ENCODE results near the gene GANAB.
A peak's percentile ranks its signal among the peaks of the same experiment; 100 is the strongest.
"Not testable (repeated sequence)": the region's sequence is repeated elsewhere in the genome, so short reads cannot be mapped to it uniquely, and the experiment has no call there.

The GANAB gene

DNA sequence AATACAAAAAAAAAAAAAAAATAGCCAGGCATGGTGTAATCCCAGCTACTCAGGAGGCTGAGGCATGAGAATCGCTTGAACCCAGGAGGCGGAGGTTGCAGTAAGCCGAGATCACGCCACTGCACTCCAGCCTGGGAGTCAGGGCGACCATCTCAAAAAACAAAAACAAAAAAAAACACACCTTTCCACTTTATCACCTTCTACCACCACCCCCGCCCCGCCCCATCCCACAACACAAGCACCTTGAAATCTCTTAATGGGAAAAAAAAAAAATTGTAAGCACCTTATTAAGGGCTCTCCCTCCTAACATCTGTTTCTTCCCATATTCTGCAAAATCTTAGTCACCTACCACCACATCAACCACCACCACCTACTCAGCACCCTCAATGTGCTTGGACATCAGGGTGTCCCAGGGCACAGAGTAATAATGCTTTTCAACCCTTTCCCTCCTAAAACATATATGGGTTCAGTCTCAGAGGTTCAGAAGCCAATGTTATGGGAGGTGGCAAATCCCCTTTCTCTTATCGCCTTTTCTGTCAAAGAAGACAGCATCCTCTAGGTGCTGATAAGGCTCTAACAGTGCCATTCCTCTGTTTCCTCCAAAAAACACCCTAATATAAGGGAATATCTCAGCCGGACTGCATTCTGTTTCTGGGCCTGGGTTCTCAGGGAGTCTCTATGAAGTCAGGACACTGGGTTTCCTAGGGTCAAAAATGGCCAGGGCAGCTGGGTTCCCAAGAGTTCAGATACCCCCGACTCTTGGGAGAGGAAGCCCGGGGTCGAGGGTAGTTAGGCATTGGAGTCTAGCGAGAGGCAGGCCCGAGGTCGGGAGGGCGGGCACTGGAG is 6.0 kb upstream of the GANAB start:
- Mint-ChIP-seq H3K4me1 (ENCODE audit: low read depth) (peaks cover 24% of the 10 kb centered on the region), H3K27me3 (ENCODE audit: low read depth) (no peaks in the 10 kb centered on the region), H3K4me3 (peak overlapping the region; percentile 91), H3K9me3 (no peaks in the 10 kb centered on the region), H3K27ac (peak overlapping the region; percentile 88), H3K36me3 (ENCODE audit: low read depth) (peaks cover 13% of the 10 kb centered on the region)

DNA sequence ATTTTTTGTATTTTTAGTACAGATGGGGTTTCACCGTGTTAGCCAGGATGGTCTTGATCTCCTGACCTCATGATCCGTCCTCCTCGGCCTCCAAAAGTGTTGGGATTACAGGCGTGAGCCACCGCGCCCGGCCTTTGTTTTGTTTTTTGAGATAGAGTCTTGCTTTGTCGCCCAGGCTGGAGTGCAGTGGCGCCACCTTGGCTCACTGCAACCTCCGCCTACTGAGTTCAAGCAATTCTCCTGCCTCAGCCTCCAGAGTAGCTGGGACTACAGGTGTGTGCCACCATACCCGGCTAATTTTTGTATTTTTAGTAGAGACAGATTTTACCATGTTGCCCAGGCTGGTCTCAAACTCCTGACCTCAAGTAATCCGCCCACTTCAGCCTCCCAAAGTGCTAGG is 3.9 kb upstream of the GANAB start:
- H3K4me3 Mint-ChIP-seq; H3K27ac Mint-ChIP-seq; H3K27me3 Mint-ChIP-seq (ENCODE audit: low read depth); H3K9me3 Mint-ChIP-seq: not testable (repeated sequence)
- peaks cover 31% of the 10 kb centered on the region for H3K4me1 Mint-ChIP-seq (ENCODE audit: low read depth)
- H3K36me3 Mint-ChIP-seq (ENCODE audit: low read depth), result peaks cover 19% of the 10 kb centered on the region

DNA sequence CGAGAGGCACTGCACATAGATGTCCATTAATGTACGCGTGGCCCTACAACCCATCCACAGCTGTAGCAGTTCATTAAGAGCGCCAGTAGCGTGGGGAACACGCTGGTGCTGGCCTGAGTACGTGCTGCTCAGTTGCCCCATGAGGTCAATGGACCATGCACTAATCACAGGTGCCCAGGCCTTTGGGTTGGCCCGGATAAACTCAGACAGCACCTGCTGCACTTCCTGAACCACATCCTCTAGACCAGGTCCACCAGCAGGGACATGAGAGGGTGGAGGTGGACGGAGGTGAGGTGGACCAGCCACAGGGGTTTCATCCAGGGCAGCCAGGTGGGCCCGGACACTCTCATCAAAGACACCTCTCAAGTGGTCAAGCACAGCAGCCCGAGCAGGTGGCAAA is 3.1 kb upstream of the GANAB start:
- Mint-ChIP-seq H3K9me3 (no peaks in the 10 kb centered on the region), H3K4me3 (no peak overlapping the region), H3K27me3 (ENCODE audit: low read depth) (no peaks in the 10 kb centered on the region), H3K27ac (no peak overlapping the region), H3K36me3 (ENCODE audit: low read depth) (peaks cover 22% of the 10 kb centered on the region), H3K4me1 (ENCODE audit: low read depth) (peaks cover 27% of the 10 kb centered on the region)

DNA sequence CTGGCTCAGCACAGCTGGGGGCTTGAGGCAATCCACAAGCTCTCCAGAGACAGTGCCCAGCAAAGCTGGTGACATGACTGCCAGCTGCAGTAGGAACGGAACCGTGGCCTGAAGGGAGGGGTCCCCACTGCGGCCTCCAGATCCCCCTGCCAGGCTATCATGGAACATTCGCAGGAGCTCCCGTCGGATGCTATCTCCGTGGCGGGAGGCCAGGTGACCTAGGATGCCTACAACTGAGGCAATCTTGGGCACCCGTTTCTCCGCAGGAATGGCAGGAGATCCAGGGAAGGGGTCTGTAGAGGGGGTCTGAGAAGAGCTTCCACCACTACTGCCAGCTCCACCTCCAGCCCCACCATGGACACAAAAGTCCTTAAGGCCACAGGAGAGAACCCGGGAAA is 2.6 kb upstream of the GANAB start:
- no peaks in the 10 kb centered on the region for H3K27me3 Mint-ChIP-seq (ENCODE audit: low read depth)
- H3K4me1 Mint-ChIP-seq (ENCODE audit: low read depth), result peaks cover 24% of the 10 kb centered on the region
- H3K9me3 Mint-ChIP-seq, result no peaks in the 10 kb centered on the region
- peaks cover 24% of the 10 kb centered on the region for H3K36me3 Mint-ChIP-seq (ENCODE audit: low read depth)
- H3K4me3 Mint-ChIP-seq, result no peak overlapping the region
- no peak overlapping the region for H3K27ac Mint-ChIP-seq

DNA sequence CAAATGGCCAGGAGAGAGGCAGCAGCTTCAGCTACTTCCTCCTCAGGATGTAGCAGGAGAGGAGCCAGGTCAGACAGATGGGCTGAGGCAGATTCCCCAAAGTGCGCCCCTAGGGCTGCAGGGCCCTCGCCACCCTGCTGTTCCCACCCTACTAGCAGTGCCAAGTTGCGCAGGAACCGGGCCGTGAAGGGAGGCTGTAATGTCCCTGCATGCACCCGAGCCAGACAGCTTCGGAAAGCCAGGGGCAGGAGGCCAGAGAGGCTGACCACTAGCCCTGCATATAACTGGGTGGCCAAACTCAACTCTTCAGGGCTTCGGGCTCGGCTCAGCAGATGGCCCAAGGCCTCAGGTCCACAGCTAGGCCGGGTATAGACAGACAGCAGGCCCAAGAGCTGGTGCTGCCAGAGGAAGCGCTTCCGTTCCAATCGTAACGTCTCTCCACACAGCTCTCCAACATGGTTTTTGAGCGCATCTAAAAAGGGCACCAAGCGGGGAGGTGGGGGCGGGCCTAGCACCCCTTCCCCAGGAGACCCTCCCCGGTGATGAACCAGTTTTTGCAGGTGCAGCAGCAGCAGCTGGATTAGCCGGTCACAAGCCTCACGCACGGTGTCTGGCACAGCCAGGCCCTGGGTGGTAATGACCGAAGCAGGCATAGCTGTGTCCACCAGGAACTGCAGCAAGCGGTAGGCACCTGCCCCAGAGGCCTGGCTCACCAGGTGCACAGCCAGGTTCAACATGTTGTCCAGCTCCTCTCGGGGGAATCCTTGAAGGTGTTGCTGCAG is 2.0 kb upstream of the GANAB start:
- Mint-ChIP-seq H3K27me3 (ENCODE audit: low read depth) (no peaks in the 10 kb centered on the region), H3K4me3 (no peak overlapping the region), H3K36me3 (ENCODE audit: low read depth) (peaks cover 24% of the 10 kb centered on the region), H3K9me3 (no peaks in the 10 kb centered on the region), H3K27ac (no peak overlapping the region), H3K4me1 (ENCODE audit: low read depth) (peaks cover 21% of the 10 kb centered on the region)

DNA sequence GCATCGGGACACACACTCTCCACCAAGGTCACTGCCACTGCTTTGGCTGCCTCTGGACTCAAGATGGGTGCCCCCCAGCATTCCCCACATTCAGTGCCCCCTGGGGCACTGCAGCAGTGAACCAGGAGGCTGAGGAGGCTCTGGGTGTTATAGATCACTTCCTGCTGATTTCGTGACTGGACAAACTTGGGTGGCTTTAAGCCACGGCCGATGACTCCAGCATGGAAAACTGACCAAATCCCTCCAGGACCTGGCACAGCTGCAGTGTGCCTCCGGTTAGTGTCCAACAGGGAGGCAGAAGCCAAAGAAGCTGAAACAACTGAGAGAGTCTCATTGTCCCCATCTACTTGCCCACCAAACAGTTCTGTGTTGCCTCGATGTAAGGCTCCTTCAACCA is 1.2 kb upstream of the GANAB start:
- no peaks in the 10 kb centered on the region for H3K27me3 Mint-ChIP-seq (ENCODE audit: low read depth)
- peak overlapping the region; percentile 31 for H3K27ac Mint-ChIP-seq
- H3K4me3 Mint-ChIP-seq, result no peak overlapping the region
- peaks cover 20% of the 10 kb centered on the region for H3K4me1 Mint-ChIP-seq (ENCODE audit: low read depth)
- H3K36me3 Mint-ChIP-seq (ENCODE audit: low read depth), result peaks cover 24% of the 10 kb centered on the region
- H3K9me3 Mint-ChIP-seq, result no peaks in the 10 kb centered on the region

DNA sequence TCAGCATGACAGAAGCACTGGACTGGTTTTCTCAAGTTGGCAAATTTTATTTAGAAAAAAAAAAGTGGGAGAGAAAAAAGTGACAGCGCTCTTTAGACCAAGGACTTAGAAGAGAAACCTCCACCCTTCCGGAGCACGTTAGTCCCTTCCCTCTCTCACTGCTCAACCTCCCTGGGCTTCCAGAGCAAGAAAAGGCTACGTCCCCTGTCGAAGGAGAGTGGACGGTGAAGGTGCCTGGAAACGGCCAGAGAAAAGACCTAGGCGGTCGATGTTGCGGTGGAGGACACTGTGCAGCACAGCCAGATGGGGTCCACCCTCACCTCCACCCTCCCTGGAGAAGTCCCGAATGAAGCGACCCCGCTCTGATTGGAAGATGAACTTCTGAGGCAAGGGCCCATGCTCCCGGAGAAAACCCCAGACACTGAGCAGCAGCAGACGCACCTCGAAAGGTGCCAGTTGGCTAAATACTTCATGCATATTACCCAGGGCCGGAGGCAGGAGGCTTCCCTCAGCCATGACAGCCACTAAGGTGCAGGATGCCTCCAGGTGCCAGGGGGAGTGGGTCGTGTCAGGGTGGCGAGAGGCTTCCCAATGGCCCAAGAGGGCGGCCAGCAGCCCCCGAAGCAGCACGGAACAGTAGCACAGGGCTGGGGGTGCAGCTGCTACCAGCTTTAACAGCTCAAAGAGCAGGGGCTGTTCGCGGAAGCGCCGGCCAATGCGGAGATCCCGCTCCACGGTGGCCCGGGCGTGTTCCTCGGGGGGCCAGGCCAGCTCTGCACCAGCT is 604 bp upstream of the GANAB start:
- H3K9me3 Mint-ChIP-seq, result no peaks in the 10 kb centered on the region
- peaks cover 21% of the 10 kb centered on the region for H3K36me3 Mint-ChIP-seq (ENCODE audit: low read depth)
- H3K4me3 Mint-ChIP-seq, result peak overlapping the region; percentile 99
- peaks cover 17% of the 10 kb centered on the region for H3K4me1 Mint-ChIP-seq (ENCODE audit: low read depth)
- peak overlapping the region; percentile 96 for H3K27ac Mint-ChIP-seq
- H3K27me3 Mint-ChIP-seq (ENCODE audit: low read depth), result no peaks in the 10 kb centered on the region

DNA sequence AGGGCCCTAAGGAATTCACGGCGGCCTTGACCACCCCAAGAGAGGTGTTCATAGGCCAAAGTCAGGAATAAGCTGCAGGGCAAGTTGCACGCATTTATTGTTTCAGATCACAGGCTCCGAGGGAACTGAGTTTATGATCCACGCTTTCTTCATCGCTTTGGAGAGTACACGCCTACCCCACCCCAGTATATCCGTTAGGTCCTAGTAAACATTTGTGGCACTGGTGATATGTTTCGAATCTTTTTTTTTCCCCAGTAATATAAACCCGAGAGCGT is 805 bp downstream of the GANAB start:
- peaks cover 23% of the 10 kb centered on the region for H3K4me1 Mint-ChIP-seq (ENCODE audit: low read depth)
- H3K9me3 Mint-ChIP-seq, result no peaks in the 10 kb centered on the region
- peaks cover 23% of the 10 kb centered on the region for H3K36me3 Mint-ChIP-seq (ENCODE audit: low read depth)
- H3K4me3 Mint-ChIP-seq, result peak overlapping the region; percentile 99
- peak overlapping the region; percentile 96 for H3K27ac Mint-ChIP-seq
- no peaks in the 10 kb centered on the region for H3K27me3 Mint-ChIP-seq (ENCODE audit: low read depth)

DNA sequence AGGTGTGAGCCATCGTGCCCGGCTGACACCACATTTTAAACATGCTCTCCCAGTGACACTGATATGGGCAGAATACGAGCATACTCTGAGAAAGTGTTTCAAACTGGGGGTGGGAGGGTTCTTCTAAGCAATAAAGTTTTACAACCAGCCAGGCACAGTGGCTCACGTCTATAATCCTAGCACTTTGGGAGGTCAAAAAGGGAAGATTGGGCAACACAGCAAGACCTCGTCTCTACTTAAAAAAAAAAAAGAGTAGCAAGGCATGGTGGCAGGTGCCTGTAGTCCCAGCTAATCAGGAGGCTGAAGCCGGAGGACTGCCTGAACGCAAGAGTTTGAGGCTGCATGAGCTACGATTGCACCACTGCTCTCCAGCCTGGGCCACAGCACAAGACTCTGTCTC is 2.2 kb downstream of the GANAB start:
- H3K27ac Mint-ChIP-seq, result peak overlapping the region; percentile 59

DNA sequence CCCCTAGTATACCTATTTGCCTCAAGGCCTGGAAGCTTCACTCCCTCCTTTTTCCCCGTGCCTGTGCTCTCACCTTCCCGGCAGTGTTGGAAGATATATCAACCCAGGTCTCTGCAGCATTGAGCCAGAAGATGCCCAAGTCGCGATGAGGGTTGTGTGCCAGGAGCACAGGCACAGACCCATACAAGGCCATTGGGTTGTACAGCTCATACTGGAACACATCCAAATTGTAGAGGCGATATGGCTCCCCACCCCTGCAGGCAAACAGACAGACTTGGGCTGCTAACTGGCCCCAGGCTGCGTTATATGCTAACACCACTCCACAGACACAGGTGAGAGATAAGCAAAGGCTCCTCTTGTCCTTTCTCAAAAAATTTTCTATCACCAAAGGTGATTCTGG is 13.9 kb downstream of the GANAB start:
- H3K27ac Mint-ChIP-seq, result peak overlapping the region; percentile 36
- H3K4me3 Mint-ChIP-seq, result no peak overlapping the region
- peaks cover 72% of the 10 kb centered on the region for H3K36me3 Mint-ChIP-seq (ENCODE audit: low read depth)
- H3K9me3 Mint-ChIP-seq, result no peaks in the 10 kb centered on the region
- H3K27me3 Mint-ChIP-seq (ENCODE audit: low read depth), result no peaks in the 10 kb centered on the region
- H3K4me1 Mint-ChIP-seq (ENCODE audit: low read depth), result peaks cover 17% of the 10 kb centered on the region

More for the DNA sequence above, 2.2 kb downstream of the GANAB start:
- Mint-ChIP-seq H3K4me1 (ENCODE audit: low read depth) (peaks cover 28% of the 10 kb centered on the region), H3K4me3 (no peak overlapping the region), H3K36me3 (ENCODE audit: low read depth) (peaks cover 23% of the 10 kb centered on the region), H3K9me3 (no peaks in the 10 kb centered on the region), H3K27me3 (ENCODE audit: low read depth) (no peaks in the 10 kb centered on the region)

DNA sequence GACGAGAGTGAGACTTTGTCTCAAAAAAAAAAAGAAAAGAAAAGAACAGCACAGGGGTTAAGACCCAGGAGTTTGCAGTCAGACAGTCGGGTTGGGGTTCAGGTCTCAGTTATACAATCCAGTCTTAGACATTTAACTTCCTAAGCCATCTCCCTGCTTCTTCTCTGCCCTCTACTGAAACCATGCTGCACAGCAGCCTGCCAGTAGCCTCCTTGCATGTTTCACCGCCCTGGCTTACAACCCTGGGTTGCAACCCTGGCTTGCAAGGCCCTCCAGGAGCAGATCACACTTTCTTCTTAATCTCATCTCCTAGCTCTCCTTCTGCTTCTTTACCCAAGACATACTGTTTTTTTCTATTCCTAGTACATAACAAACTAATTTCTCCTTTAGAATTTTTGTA is 18.7 kb downstream of the GANAB start:
- Mint-ChIP-seq H3K36me3 (ENCODE audit: low read depth) (peaks cover 64% of the 10 kb centered on the region), H3K4me3 (no peak overlapping the region), H3K4me1 (ENCODE audit: low read depth) (peaks cover 2% of the 10 kb centered on the region), H3K9me3 (no peaks in the 10 kb centered on the region), H3K27me3 (ENCODE audit: low read depth) (no peaks in the 10 kb centered on the region), H3K27ac (peak overlapping the region; percentile 76)

DNA sequence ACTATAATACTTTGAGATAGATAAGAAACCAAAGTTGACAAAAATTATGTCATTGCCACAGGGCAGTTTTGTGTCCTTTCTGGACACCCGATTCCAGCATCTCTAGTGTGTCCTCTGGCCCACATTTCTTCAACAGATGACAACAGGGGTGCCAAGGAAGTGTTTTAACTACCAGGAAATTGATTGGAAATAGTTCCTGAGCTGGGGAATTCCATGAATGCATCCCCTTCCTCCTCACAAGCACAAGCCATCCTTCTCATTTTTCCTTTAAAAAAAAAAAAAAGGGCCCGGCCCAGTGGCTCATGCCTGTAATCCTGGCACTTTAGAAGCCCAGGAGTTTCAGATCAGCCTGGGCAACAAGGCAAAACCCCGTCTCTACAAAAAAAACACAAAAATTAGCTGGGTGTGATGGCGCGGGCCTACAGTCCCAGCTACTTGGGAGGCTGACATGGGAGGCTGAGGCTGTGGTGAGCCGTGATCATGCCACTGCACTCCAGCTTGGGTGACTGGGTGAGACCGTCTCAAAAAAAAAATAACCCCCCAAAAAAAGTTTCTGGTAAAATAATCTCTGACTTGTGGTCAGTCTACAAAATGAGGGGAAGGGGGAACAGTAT is 23.8 kb downstream of the GANAB start:
- peak overlapping the region; percentile 97 for H3K27ac Mint-ChIP-seq
- no peaks in the 10 kb centered on the region for H3K27me3 Mint-ChIP-seq (ENCODE audit: low read depth)
- H3K4me3 Mint-ChIP-seq, result peak overlapping the region; percentile 81
- H3K9me3 Mint-ChIP-seq, result no peaks in the 10 kb centered on the region
- H3K36me3 Mint-ChIP-seq (ENCODE audit: low read depth), result peaks cover 38% of the 10 kb centered on the region
- H3K4me1 Mint-ChIP-seq (ENCODE audit: low read depth), result peaks cover 22% of the 10 kb centered on the region

DNA sequence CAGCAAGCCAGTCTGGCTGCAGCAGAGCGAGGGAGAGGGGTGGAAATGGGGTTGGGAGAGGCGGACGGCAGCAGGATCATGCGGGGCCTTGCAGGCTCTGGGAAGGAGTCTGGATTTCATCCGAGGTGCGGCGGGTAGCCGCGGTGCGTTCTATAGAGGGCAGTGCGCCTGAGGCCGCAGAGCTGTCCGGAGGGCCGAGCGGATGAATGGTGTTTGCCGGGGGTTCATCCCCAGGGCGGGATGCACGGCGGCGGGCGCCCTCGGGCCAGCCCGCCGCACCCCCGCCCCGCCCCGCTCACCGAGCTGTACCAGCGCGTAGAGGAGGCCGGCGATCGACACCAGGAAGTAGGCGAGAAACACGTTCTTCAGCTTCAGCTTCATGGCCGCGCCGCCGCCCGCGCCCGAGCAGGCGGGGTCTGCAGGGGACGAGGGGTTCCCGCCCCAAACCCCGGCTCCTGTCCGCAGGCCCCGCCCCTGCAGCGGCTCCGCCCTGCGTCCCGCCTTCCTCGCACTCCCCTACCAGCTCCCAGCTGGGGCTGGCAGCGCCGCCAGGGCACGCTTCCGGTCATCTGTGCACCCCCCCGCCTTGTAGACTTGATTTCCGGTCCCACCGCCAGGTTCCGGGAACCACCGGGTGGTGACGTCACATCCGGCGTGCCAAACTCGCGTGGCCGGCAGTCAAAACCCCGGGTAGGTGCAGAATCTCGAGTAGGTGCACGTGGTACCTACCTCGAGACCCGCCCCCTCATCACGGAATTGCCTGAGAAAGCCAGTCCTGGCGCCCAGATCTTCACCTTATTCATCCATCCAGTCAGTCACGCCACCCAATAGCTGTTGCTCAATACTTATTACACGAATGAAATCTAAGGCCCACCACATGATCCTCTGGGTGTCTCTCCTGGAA is 24.6 kb downstream of the GANAB start, which contains the start of gene B3GAT3:
Gene B3GAT3, minus strand, starts transcription at position 420 of the 904 bp plus-strand sequence. Its CDS starts 39 bp downstream, at position 381.
- H3K27ac Mint-ChIP-seq, result peak within 1 kb of the TSS; percentile 99
- H3K27me3 Mint-ChIP-seq (ENCODE audit: low read depth), result no peaks in the 10 kb centered on the region
- H3K36me3 Mint-ChIP-seq (ENCODE audit: low read depth), result peaks cover 36% of the 10 kb centered on the region
- H3K4me3 Mint-ChIP-seq, result peak within 1 kb of the TSS; percentile 90
- peaks cover 22% of the 10 kb centered on the region for H3K4me1 Mint-ChIP-seq (ENCODE audit: low read depth)
- H3K9me3 Mint-ChIP-seq, result no peaks in the 10 kb centered on the region
